MM.1S (cell line): ENCODE data around the gene IFNL4.

Experiments used
- DNase-seq: peaks from one replicate; pipeline ENCODE4 v3.0.0-alpha.2; 2015
- H2AFZ ChIP-seq: fragments of 300-600 bp; sonication (generic); 2 replicates; pipeline ENCODE4 v1.6.0; 2016; ENCODE audit warnings: antibody characterized with exemption, low read length
- H3F3A ChIP-seq: fragments of 300-600 bp; sonication (generic); 2 replicates; pipeline ENCODE4 v1.6.1; 2016; ENCODE audit warnings: mild to moderate bottlenecking, antibody characterized with exemption, low read length, moderate library complexity, mixed read lengths; ENCODE audit not compliant: insufficient read depth
- H3K27ac ChIP-seq: fragments of 300-600 bp; sonication (generic); 2 replicates; pipeline ENCODE4 v1.5.1; 2016; ENCODE audit warnings: mild to moderate bottlenecking, low read length
- H3K27me3 ChIP-seq: fragments of 300-600 bp; sonication (generic); replicated peaks from 2 replicates; pipeline ENCODE4 v1.6.0; 2016; ENCODE audit warnings: low read length; ENCODE audit not compliant: insufficient read depth
- H3K36me3 ChIP-seq: fragments of 300-600 bp; sonication (generic); replicated peaks from 2 replicates; pipeline ENCODE4 v1.6.1; 2016; ENCODE audit warnings: mild to moderate bottlenecking, low read length, mixed read lengths; ENCODE audit not compliant: insufficient read depth
- H3K4me1 ChIP-seq: fragments of 300-600 bp; sonication (generic); 2 replicates; pipeline ENCODE4 v1.6.1; 2016; ENCODE audit warnings: low read length, mixed read lengths
- H3K4me2 ChIP-seq: fragments of 300-600 bp; sonication (generic); 2 replicates; pipeline ENCODE4 v1.6.0; 2016; ENCODE audit warnings: low read depth, low read length
- H3K4me3 ChIP-seq: fragments of 300-600 bp; sonication (generic); 2 replicates; pipeline ENCODE4 v1.5.1; 2016; ENCODE audit warnings: low read length, mixed read lengths
- H3K79me2 ChIP-seq: fragments of 300-600 bp; sonication (generic); 2 replicates; pipeline ENCODE4 v1.6.1; 2016; ENCODE audit warnings: mixed run types, low read length, mixed read lengths
- H3K9ac ChIP-seq: fragments of 300-600 bp; sonication (generic); 2 replicates; pipeline ENCODE4 v1.6.1; 2016; ENCODE audit warnings: low read length, mixed read lengths
- H3K9me2 ChIP-seq: fragments of 300-600 bp; sonication (generic); replicated peaks from 2 replicates; pipeline ENCODE4 v1.6.1; 2016; ENCODE audit warnings: mild to moderate bottlenecking, low read length, mixed read lengths; ENCODE audit not compliant: insufficient read depth
- H3K9me3 ChIP-seq: fragments of 300-600 bp; sonication (generic); replicated peaks from 2 replicates; pipeline ENCODE4 v1.6.1; 2016; ENCODE audit warnings: mild to moderate bottlenecking, low read length, mixed read lengths; ENCODE audit not compliant: insufficient read depth
- H4K20me1 ChIP-seq: fragments of 300-600 bp; sonication (generic); 2 replicates; pipeline ENCODE4 v1.6.1; 2016; ENCODE audit warnings: mild to moderate bottlenecking, low read length, moderate library complexity, mixed read lengths; ENCODE audit not compliant: insufficient read depth
- CTCF ChIP-seq: fragments of 300-600 bp; sonication (generic); IDR thresholded peaks from 2 replicates; pipeline ENCODE4 v1.5.1; 2016; ENCODE audit warnings: antibody characterized with exemption, low read length, mixed read lengths
- EZH2 ChIP-seq: fragments of 300-600 bp; sonication (generic); optimal IDR thresholded peaks from 2 replicates; pipeline ENCODE3; 2017; ENCODE audit warnings: low read depth, mild to moderate bottlenecking, antibody characterized with exemption, low read length, mixed read lengths
- EZH2phosphoT487 ChIP-seq: fragments of 300-600 bp; sonication (generic); IDR thresholded peaks from 2 replicates; pipeline ENCODE4 v1.6.1; 2018; ENCODE audit warnings: antibody characterized with exemption, low read length

IFNL4 gene

DNA sequence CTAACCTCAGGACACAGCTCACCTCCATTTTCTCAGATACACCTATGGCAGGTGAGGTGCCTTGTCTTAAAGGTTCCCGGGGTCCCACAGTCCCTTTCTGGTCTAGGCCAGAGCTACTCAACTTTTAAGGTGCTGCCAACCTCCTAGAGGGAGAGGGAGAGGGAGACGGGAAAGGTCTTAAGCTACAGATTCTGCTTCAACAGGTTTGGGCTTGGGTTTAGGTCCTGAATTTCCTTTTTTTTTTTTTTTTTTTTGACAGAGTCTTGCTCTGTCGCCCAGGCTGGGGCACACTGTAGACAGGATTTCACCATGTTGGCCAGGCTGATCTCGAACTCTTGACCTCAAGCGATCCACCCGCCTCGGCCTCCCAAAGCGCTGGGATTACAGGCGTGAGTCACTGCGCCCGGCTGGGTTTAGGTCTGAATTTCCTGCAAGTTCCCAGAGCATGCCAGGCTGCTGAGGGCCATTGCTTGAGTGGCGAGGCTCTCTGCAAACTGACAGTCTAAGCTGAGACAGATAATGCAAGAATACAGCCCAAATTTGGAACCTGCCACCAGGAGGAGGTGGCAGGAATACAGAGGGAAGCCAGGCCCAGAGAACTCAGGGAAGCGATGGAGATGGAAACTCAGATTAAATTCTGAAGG lies 36.8 kb downstream of the IFNL4 start:
- Histone ChIP-seq H3K9me2 (no peaks in the 10 kb centered on the region), H3K9ac (no peak overlapping the region), H3K4me2 (no peak overlapping the region), H3K4me3 (no peak overlapping the region), H3K27me3 (peaks cover 55% of the 10 kb centered on the region), H3F3A (no peaks in the 10 kb centered on the region), H3K27ac (no peak overlapping the region), H3K9me3 (no peaks in the 10 kb centered on the region), H3K4me1 (no peaks in the 10 kb centered on the region), H3K79me2 (no peaks in the 10 kb centered on the region), H4K20me1 (no peaks in the 10 kb centered on the region), H3K36me3 (no peaks in the 10 kb centered on the region), H2AFZ (no peak overlapping the region)
- no peak for DNase-seq
- TF ChIP-seq CTCF (no peak), EZH2phosphoT487 (no peak), EZH2 (no peak)

GRCh38 chr19:39209196-39209595 lies 39.5 kb downstream of the IFNL4 start:
- H3K27me3 ChIP-seq, result peaks cover 60% of the 10 kb centered on the region
- no peak overlapping the region for H2AFZ ChIP-seq
- H3K4me3 ChIP-seq, result no peak overlapping the region
- H3K9me3 ChIP-seq, result no peaks in the 10 kb centered on the region
- H3K79me2 ChIP-seq, result no peaks in the 10 kb centered on the region
- H3K9ac ChIP-seq, result no peak overlapping the region
- H3K4me1 ChIP-seq, result no peaks in the 10 kb centered on the region
- H3F3A ChIP-seq, result no peaks in the 10 kb centered on the region
- H3K36me3 ChIP-seq, result no peaks in the 10 kb centered on the region
- DNase-seq, result no peak
- H3K9me2 ChIP-seq, result no peaks in the 10 kb centered on the region
- no peaks in the 10 kb centered on the region for H4K20me1 ChIP-seq
- no peak overlapping the region for H3K4me2 ChIP-seq
- TF ChIP-seq EZH2 (no peak), EZH2phosphoT487 (no peak), CTCF (no peak)
- H3K27ac ChIP-seq, result no peak overlapping the region

DNA sequence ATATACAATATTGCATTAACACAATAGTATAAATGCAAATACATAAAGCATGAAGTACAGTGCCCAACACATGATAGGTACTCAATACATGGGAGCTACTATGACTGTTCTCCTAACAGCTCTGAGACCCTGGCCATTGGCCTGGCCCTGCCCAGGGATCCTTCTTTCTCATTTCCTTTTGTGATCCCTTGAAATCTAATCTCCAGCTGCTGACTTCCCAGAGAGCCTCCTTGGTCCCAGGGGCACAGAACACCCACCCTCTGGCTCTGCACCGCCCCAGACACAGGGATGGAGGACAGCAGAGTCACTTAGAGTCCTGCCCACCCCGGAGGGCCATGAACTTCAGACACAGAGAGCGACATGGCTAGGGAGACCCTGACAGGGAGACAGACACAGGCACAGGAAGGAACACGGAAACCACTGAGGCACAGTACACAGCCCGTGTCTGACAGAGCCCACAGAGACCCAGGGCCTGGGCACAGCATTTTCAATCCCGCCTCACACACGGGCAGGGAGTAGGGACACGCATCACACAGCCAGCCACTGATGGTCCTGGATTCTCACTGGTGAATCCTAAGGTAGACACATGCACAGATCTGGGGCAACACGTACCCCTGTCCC lies 40.4 kb downstream of the IFNL4 start:
- peaks cover 70% of the 10 kb centered on the region for H3K27me3 ChIP-seq
- H3F3A ChIP-seq, result no peaks in the 10 kb centered on the region
- H3K79me2 ChIP-seq, result no peaks in the 10 kb centered on the region
- no peak for DNase-seq
- no peaks in the 10 kb centered on the region for H3K9me3 ChIP-seq
- no peaks in the 10 kb centered on the region for H3K36me3 ChIP-seq
- H3K9me2 ChIP-seq, result no peaks in the 10 kb centered on the region
- no peak overlapping the region for H3K4me2 ChIP-seq
- H3K4me1 ChIP-seq, result no peaks in the 10 kb centered on the region
- no peaks in the 10 kb centered on the region for H4K20me1 ChIP-seq
- no peak overlapping the region for H2AFZ ChIP-seq
- H3K9ac ChIP-seq, result no peak overlapping the region
- no peak overlapping the region for H3K27ac ChIP-seq
- TF ChIP-seq CTCF, result no peak
- no peak overlapping the region for H3K4me3 ChIP-seq
